GM19467 (cell line): ENCODE measurements around the gene CADPS2.

Experiments
- ATAC-seq: cut with Tn5 transposase; IDR thresholded peaks from one replicate; pipeline ENCODE4 v1.9.1; 2021; ENCODE audit warnings: mild to moderate bottlenecking, moderate library complexity; ENCODE audit not compliant: unreplicated experiment

Gene CADPS2

DNA sequence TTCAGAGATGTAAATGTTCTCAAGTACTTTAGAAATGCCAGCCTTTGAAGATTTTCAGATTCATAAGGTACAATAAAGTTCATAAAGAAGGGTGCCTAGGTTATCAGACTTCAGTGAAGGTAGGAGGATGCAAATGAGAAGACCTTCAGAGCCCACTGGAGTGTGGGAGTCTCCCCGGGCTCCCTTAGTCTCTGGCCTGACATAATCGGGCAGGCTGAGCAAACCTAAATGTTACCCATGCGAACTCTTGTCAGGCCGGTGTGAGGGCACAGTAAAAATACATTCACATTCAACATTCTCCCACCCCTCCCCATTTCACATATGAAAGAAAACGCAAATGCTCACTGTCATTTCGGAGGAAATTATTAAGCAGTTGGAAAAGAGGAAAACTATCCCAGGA lies 479.1 kb downstream of the CADPS2 start:
- ATAC-seq = no peak

DNA sequence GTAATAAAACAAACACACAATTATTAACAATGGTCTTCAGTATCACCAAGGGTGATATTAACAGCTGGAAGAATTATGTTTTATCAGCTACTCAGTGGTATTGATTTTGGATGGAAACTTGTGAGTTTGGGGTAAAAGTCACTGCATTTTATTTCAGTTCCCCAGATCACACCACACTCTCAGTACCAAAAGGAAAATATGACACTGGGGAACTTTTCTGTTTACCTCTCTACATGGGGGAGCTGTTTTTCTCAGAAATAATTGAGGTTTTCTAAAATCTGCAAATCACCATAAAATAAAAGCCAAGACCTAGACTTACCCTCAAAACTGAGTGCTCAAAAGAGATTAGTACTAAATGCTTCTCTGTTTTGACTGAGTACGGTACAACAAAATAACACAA lies 483.1 kb downstream of the CADPS2 start:
- ATAC-seq = no peak

- ATAC-seq = no peak
These were observed 484.0 kb downstream of the CADPS2 start for GRCh38 chr7:122402235-122402634.

DNA sequence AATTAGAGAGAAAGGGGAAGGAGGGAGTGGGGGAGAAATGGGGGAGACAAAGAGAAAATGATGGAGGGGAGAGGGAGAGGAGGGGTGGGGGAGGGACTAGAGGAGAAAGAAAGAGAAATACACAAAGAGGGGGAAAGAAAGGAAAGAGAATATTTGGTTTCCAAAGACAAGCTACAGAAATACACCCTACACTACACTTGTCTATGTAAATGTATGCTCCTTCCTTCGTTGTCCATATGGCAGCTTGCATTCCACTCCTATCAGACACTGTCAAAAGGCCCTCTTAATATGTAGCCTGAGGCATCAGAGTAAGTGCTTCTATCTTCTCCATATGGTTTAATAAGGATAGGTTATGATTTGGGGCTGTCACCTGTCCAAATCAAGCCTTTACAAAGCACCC lies 488.9 kb downstream of the CADPS2 start:
- ATAC-seq = no peak

GRCh38 chr7:122394512-122394911 lies 491.7 kb downstream of the CADPS2 start:
- ATAC-seq = no peak

GRCh38 chr7:122384528-122384927 lies 501.7 kb downstream of the CADPS2 start:
- ATAC-seq = no peak

DNA sequence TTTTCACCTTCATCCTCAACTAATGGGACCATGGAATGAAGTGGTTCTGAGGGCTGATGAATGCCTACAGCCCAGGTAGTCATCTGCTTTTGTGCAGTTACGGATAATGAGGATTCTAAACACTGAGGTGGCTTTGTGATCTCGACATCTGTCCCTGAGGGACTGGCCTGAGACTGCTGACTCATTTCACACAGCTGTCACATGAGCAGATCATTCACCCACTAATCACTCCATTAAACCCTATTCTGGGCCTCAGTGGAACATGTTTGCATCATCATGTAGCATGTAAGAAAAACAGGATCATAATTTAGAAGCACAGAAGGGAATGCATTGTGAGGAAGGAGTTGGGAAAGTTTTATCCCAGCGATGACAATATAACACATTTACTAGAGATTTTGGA lies 502.3 kb downstream of the CADPS2 start:
- peak; percentile 96 for ATAC-seq

GRCh38 chr7:122380992-122381391 lies 505.3 kb downstream of the CADPS2 start:
- ATAC-seq = no peak

DNA sequence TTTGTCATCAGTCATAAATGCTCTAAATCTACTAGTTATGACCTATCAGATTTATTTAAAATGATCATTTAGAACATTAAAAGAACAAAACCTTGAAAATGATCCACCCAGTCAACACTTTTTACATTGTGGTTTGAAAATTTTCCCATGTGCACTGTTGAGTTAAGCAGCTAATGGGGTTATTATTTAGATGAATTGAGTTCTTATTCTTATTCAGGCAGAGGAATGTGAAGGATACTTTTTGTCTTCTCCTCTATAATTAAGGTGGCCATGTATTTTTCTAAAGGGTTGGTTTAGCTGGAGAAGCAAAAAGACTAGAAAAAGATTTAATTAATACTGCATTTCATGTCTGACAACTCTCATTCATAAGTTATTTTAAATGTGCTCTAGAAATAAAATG lies 506.8 kb downstream of the CADPS2 start:
- no peak for ATAC-seq

DNA sequence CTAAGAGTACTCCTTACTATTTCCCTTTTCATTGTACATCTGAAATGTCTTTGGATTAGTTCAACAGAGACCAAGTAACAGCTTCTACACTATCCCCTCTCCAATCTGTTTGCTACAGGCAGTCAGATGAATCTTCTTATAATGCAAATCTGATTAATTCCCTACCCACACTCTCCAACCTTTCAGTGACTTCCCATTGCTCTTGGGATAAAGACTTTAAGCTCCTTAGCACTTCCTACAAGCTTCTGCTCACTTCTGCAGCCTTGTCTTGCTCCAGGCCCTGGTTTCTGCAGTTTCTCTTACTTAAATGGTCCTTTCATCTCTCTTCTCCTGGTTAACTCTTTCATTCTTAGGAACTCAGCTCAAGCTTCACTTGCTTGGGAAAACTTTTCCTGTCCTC lies 516.5 kb downstream of the CADPS2 start:
- no peak for ATAC-seq

DNA sequence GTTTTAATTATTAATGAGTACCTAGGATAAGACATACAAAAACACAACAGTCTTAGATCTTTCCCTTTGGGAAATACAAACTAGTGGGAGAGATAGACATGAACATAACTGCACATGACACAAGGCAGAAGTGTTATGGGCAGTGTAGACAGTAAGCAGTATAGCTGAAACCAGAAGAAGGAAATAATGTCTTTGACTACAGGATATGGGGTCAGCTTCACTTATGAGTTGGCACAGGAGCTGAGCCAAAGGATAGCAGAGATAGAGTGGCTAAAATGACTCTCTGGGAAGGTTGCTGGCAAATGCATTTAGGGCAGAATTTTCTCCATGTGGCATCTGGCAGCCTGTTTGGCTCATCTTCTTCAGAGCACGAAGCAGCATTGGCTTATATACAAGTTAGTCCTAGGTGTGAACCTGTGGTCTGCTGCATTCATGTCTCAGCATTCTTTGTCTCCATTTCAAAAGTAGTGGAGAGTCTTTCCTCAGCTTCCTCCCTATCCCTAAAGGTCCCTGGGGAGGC lies 521.4 kb downstream of the CADPS2 start:
- no peak for ATAC-seq

DNA sequence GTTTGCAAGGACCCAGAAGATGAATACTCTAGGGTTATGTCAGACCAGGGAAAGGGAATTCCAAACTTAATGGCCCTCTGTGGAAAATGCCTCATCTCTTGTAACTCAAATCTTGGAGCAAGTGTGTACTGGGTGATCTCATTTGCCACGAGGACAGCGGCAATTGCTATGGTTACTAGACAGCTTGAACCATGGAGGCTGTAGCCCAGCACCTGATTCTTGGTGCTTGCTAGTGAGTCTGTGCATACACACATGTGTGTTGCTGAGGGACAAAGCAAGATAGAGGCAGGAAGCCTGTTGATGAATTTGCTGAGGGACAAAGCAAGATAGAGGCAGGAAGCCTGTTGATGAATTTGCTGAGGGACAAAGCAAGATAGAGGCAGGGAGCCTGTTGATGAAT lies 523.1 kb downstream of the CADPS2 start:
- ATAC-seq = no peak

DNA sequence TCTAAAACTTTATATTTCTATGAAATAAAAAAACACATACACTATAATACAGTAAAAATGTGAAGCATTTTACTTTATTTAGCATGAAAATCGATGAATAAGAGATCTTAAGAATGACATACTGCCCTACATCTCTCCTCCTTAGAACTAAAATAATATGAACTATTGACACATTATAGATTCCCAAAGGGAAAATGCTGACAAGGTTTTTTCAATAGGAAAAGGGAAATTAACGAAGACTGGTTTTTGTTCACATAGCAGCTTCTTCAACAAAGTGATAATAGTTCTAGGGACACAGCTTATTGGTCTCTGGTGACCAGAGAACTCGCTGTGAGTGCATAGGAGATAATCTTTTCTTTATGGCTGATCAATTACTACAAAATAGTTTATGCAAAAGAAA lies 523.8 kb downstream of the CADPS2 start:
- no peak for ATAC-seq

DNA sequence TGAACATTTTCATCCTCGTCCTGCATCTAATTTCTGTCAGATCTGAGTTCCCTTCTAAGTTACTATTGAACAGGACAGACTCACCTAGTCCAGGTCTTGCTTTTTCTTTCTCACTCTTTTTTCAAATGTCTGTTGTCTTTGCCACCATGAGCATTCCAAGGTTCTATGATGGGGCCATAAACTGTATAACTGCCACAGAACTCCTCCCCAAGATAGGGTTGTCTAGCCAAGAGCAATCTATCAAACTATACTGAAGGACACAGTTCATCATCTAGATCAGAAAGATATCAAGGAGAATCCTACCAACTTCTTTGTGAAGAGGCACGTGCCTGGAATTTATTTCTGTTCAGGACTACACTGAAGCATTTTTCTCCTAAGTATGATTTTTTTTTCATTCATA lies 531.6 kb downstream of the CADPS2 start:
- no peak for ATAC-seq

- ATAC-seq = no peak
These were observed 533.8 kb downstream of the CADPS2 start for GRCh38 chr7:122352454-122352853.

DNA sequence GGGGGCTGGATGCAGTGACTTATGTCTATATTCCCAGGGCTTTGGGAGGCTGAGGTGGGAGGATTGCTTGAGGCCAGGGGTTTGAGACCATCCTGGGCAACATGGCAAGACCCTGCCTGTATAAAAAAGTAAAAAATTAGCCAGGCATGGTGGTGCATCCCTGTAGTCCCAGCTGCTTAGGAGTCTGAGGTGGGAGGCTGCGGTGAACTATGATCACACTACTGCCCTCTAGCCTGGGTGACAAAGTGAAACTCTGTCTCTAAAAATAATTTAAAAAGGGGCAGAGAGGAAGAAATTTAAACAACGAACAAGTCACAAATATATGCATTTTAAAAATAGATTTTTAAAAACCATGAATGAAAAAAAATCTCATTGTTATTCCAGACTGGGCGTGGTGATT lies 535.6 kb downstream of the CADPS2 start:
- ATAC-seq = no peak

- no peak for ATAC-seq
These were observed 542.0 kb downstream of the CADPS2 start for GRCh38 chr7:122344303-122344620.

- no peak for ATAC-seq
These were observed 542.5 kb downstream of the CADPS2 start for GRCh38 chr7:122343601-122344302.

- no peak for ATAC-seq
These were observed 545.8 kb downstream of the CADPS2 start for GRCh38 chr7:122340427-122340826.

- no peak for ATAC-seq
These were observed 546.9 kb downstream of the CADPS2 start for GRCh38 chr7:122339145-122339904.

DNA sequence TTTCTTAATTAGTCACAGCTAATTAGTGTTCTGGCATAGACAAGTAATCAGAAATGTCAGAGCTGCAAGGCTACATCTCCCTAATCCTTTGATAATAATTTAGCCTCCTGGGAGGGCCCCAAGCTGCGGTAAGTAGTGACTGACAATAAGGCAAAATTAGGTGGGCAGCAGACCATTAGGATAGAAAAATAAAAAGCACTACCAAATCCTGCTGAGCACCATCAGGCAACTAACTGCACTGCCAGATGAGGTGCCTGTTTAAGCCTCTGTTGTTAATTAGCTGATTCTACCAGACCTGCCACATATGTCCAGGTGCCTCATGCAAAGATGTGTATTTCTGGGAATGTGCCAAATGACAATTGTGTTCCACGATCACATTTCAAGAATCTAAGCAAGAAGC lies 549.2 kb downstream of the CADPS2 start:
- ATAC-seq = no peak

DNA sequence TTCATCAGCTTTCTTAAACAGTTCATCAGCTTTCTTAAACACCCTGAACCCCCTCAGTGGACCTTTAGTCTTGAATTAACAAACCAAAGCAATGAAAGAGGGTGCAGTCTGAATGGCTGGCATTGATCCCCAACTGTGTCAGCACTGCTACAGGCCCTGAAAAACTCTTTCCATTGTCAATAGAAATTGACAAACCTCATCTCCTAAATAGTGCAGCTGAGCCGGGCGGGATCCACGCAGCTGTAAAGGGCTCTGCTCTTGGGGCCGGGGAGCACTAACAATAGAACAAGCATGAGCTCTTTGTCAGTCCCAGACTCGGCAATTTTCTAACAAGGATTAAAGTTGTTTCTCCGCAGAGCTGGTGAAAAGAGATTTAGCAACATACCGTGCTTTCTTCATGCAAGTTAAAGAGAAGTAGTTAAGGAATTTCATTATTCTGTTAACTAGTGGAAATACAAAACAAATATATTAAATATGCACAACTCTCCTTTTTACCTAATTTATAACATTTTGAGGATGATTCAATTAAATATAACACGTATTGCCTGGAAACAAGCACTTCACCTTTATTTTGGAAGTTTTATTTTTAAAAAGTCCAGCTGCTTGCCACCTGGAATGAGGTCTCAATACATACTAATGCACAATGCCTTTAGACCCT lies 557.0 kb downstream of the CADPS2 start:
- ATAC-seq = no peak
